GM19351 (cell line): Measurements from ENCODE around the gene DIS3L2.
"Not testable (repeated sequence)": the region's sequence is repeated elsewhere in the genome, so short reads cannot be mapped to it uniquely, and the experiment has no call there.

Source experiments
- ATAC-seq: cut with Tn5 transposase; IDR thresholded peaks from one replicate; pipeline ENCODE4 v1.9.1; 2021; ENCODE audit warnings: mild to moderate bottlenecking, moderate library complexity; ENCODE audit not compliant: unreplicated experiment

Gene DIS3L2

DNA sequence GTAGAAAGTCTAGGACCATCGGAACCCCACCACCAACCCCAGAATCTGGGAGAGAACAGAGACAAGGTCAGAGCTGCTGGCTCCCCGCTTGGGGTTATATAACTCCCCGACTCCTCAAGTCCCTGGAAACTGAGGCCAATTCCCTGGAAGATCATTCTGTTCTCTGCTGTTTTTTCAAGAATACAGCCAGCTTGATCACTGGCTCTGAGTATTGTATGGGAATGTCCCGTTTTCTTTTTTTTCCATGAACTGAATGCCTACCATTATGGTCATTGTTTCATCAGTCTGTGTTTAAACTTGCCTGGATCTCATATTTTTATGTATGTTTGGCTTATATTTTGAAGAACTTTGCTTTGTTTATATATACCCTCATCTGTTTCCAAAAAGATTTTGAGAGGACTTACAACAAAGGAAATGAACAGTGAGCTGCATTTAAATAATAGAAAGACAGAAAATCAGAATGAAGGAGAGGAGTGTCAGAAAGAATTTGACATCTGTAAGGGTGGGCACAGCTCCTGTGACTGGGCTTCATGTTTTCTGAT lies 327.0 kb downstream of the DIS3L2 start:
- ATAC-seq: no peak

- no peak for ATAC-seq
Measured at GRCh38 chr2:232290668-232291067, 329.2 kb downstream of the DIS3L2 start.

- no peak for ATAC-seq
Measured at GRCh38 chr2:232291343-232291742, 329.8 kb downstream of the DIS3L2 start.

- ATAC-seq: peak; percentile 73
Measured at GRCh38 chr2:232292395-232293154, 331.1 kb downstream of the DIS3L2 start.

DNA sequence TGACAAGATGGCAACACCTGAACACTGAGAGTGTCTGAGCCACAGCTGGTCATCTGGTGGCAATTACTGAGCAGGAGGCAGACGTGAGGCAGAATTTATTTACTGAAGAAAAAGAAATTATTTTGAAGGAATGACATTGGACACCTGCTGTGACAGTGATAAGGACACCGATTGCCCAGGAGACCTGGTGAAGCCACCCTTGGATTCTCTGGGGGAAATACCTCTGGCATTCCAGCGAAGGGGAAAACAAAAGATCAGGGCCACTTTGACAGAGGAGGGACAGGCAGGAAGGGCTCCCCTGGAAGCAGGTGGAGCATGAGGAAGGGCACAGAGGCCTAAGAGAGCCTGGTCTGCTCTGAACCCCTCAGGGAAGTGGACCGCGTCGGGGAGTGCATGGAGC lies 331.7 kb downstream of the DIS3L2 start:
- no peak for ATAC-seq

DNA sequence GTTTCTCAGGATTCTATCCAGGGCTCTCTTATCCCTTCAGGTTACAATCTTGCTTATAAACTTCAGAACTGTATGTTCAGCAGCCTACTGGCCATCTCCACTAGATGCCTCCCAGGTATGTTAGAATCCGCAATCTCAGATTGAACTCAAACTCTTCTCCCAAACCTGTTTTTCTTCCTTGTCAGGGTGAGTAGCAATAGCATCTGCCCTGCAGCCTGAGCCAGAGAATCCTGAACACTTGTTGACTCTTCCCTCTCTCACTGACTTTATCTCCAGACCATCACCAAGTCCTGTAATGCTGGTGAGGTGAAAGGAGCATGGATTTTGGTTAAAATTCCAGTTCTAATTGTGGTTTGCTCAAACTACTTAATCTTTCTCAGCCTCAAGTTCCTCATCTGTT lies 334.5 kb downstream of the DIS3L2 start:
- no peak for ATAC-seq

DNA sequence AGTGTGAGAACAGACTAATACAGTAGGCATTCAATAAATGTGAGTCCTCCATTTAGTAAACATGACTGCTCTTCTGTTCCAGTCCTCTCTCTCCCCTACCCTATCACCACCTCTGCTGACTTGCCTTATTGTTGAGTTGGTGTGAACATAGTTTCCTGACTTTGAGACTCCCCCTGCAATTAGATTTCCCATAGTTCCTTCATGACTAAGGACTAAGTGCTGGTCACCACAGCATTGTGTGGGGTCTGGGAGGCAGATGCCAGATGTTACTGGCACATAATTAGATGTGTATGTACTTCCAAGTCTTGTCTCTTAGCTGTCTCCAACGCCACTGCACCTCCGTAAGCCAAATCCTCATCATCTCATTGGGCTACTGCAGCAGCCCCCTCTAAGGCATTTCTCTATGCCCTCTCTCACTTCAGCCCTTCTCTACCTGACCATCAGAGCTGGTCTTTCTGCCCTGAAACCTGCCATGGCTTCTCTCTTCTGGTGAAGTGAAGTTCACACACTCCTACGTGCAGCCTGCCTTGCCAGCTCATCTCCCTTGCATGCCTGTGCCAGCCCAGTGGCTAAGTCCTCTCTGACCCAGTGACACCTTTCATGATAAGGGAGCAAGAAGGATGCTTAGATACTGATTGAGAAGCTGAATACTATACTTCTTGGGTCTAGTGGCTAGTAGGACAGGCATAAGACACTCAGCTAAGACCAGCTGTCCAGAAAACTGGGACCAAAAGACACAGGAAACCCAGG lies 335.4 kb downstream of the DIS3L2 start:
- no peak for ATAC-seq

- ATAC-seq: no peak
Measured at GRCh38 chr2:232299084-232299483, 337.6 kb downstream of the DIS3L2 start.

DNA sequence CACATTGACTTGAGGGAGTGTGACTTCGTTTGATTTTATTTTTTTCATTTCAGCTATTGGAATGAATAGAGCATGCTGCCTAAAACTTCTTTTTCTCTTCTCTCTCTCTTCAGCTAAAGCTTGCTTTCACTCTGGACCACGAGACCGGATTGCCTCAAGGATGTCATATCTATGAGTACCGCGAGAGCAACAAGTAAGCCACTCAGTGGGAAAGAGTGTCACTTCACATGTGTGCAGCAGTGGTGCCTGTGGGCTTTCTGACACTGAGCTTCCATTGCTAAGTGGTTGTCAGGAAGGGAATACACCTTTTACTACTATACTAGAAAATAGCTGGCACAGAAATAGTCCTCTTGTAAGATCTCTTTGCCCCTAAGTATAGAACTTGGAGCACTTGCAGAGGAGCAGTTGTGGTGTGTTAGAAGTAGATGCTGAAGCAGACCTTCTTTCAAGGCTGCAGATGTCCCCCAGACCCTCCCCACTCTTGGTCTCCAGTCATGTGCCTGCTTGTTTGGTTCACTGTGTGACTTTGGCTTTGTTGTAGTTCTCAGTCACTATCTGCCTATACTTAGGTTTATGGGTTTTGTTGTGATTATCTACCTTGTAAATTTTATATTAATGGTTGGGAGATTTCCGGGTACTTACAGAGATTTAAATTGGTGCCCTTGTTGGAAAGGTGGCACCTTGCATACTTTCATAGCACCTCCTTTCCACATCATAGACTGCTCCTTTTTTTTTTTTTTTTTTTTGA lies 338.6 kb downstream of the DIS3L2 start:
- ATAC-seq: no peak

GRCh38 chr2:232300894-232301387 lies 339.4 kb downstream of the DIS3L2 start:
- ATAC-seq: no peak

DNA sequence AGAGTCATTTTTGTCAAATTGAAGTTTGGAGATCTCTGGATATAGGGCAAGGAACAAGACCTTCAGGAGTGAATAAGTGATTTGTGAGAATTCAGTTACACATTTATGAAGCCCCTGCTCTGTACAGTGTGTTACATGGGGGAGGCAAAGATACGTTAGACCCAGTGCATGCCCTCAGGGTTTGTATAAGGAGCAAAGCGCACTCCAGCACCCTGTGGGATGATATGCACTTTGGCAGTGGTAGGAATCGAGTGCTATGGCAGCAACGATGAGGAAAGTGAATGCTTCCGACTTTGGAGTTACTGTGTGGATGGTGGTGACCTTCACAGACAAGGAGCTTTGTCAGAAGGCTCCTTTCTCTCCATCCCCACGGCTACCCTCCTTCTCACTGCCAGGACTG lies 342.7 kb downstream of the DIS3L2 start:
- ATAC-seq: no peak

- no peak for ATAC-seq
Measured at GRCh38 chr2:232306741-232307305, 345.3 kb downstream of the DIS3L2 start.

GRCh38 chr2:232307854-232308253 lies 346.3 kb downstream of the DIS3L2 start:
- no peak for ATAC-seq

DNA sequence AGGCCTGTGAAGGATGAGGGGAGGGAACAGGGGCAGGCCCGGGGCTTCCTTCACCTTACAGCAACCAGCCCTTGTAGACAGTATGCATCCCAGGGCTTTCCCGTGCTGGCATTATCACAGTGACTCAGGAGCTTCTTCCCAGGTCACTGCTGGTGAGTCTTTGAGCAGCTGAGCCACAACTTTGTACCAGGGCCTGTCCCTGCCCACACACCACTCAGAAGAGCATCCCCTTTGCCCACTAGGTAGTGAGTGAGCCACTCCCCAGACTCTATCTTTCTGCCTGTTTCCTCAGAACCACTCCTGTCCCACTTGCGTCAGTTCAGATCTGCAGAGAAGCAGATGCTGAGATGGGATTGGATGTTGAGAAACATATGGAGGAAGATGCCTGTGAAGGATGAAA lies 347.5 kb downstream of the DIS3L2 start:
- no peak for ATAC-seq

DNA sequence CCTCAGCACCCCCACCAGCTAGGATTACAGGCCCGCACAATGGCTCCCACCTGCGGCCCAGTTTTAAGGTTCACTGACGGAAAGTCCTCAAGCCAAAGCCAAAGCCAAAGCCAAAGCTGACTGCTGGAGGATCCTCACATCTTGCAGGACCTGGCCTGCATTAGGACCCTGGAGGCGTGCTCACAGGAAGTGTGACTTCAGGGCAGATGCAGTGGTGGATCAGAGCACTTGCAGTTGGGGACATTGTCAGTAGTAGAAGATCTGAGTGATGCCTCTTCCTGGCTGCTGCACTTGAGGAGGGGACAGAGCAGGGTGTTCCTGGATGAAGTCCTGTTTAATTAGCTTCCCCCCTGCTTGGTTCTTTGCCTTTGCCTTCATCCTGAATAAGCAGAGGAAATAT lies 348.1 kb downstream of the DIS3L2 start:
- no peak for ATAC-seq

GRCh38 chr2:232310121-232310520 lies 348.6 kb downstream of the DIS3L2 start:
- no peak for ATAC-seq

DNA sequence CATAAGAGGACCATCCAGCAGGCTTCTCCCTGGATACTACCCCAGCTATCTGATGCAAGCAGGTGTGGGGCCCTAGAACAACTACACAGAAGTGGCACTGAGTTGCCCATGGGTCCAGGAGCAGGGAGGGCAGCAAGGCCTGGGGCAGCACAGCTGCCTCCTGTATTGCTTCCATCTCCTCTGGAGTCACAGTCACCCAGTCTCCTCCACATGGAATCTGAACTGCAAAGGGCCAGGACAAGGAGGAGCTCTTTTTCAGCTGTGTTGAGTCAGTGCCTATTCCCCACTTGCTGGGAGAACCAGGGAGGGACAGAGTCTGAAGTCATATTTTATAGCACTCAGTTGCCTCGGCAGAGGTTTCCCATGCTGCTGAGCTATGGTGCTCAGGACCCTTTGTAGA lies 349.2 kb downstream of the DIS3L2 start:
- ATAC-seq: no peak

GRCh38 chr2:232313645-232314044 lies 352.1 kb downstream of the DIS3L2 start:
- ATAC-seq: not testable (repeated sequence)

GRCh38 chr2:232315049-232315922 lies 353.8 kb downstream of the DIS3L2 start:
- ATAC-seq: peak; percentile 87

- ATAC-seq: no peak
Measured at GRCh38 chr2:232315923-232316299, 354.4 kb downstream of the DIS3L2 start.
